ENCODE data around the gene PLAGL1.

DNA sequence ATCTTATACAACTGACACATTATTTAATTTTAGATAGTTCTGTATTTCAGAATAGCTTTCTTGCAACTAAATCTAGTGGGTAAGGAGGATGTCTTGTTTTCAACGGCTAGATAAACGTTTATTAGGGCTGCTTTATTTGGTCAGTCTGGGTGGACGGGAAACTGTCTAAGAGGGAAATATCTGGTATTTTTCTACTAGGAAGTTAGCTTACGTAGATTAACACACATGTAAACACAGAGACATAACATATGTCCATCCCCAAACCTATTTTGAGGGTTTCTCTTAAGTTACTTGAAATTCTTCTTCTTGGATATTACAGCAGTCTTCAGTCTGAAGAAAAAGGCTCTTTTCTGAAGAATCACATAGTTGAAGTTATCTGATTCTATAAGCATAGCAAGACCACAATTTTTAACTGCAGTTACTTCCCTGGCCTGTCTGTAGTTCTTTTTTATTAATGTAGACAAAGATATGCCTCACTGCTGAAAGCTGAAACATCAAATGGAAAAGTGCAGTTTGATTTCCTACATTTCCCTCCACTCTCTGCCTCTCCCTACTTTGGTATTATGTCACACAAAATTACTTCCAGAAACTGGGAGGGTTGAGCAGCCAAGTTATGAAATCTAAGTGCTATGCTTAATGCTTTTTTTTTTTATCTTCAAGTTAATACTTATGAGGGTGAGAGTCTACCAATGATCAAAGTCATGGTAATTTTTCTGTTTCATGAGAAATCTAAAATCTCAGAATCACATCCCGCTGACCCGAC is 37.4 kb downstream of the PLAGL1 start:
- TF ChIP-seq, protein P1, sequence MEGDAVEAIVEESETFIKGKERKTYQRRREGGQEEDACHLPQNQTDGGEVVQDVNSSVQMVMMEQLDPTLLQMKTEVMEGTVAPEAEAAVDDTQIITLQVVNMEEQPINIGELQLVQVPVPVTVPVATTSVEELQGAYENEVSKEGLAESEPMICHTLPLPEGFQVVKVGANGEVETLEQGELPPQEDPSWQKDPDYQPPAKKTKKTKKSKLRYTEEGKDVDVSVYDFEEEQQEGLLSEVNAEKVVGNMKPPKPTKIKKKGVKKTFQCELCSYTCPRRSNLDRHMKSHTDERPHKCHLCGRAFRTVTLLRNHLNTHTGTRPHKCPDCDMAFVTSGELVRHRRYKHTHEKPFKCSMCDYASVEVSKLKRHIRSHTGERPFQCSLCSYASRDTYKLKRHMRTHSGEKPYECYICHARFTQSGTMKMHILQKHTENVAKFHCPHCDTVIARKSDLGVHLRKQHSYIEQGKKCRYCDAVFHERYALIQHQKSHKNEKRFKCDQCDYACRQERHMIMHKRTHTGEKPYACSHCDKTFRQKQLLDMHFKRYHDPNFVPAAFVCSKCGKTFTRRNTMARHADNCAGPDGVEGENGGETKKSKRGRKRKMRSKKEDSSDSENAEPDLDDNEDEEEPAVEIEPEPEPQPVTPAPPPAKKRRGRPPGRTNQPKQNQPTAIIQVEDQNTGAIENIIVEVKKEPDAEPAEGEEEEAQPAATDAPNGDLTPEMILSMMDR (IDR thresholded peaks at IDR 0.05) = no peak
- peak in 1 of 2 donors; percentile 41 for TF ChIP-seq EP300 (IDR thresholded peaks at IDR 0.05)

Measured in tibial nerve (tissue), 4 donors.